H1 (cell line): ENCODE results near the gene ZGLP1.

Experiments
- CTCF ChIP-seq, 3 experiments: IDR thresholded peaks; 1 replicate in 2 of 3; 2 replicates in 1 of 3; pipeline versions ENCODE4 v1.5.1 to v1.6.1; 2011; ENCODE audit warnings: low read length in 3 of 3, mild to moderate bottlenecking in 3 of 3, inconsistent platforms in 2 of 3, low read depth in 1 of 3, moderate library complexity in 1 of 3; ENCODE audit not compliant: insufficient read depth in 1 of 3; ENCODE audit errors: control extremely low read depth in 1 of 3
- EGR1 ChIP-seq: IDR thresholded peaks from 2 replicates; pipeline ENCODE4 v1.6.1; 2011; ENCODE audit warnings: low read depth, low read length, borderline replicate concordance
- EZH2 ChIP-seq: fragments of 200-600 bp; sonication (generic); IDR thresholded peaks from 2 replicates; pipeline ENCODE4 v1.7.1; 2012; ENCODE audit warnings: low read depth, mild to moderate bottlenecking, moderate library complexity, low read length, inconsistent platforms; ENCODE audit not compliant: severe bottlenecking
- HDAC2 ChIP-seq, 2 experiments: fragments of 300-600 bp in 1 of 2; sonication (generic) in 1 of 2; IDR thresholded peaks; 2 replicates each; pipeline ENCODE4 v1.6.1; 2011 to 2012; ENCODE audit warnings: low read depth in 2 of 2, low read length in 2 of 2, mild to moderate bottlenecking in 2 of 2, moderate library complexity in 2 of 2, borderline replicate concordance in 1 of 2, inconsistent platforms in 1 of 2
- POLR2A ChIP-seq, 2 experiments: IDR thresholded peaks; 1 replicate in 1 of 2; 2 replicates in 1 of 2; pipeline ENCODE4 v1.6.1; 2011; ENCODE audit warnings: low read depth in 2 of 2, low read length in 2 of 2, mild to moderate bottlenecking in 2 of 2; ENCODE audit errors: control extremely low read depth in 1 of 2
- USF2 ChIP-seq: IDR thresholded peaks from 2 replicates; pipeline ENCODE4 v1.6.1; 2011; ENCODE audit warnings: low read length, improper control_type of control experiment

- no peak for TF ChIP-seq POLR2A (IDR thresholded peaks at IDR 0.05; ENCODE audit: control extremely low read depth in 1 of 2, low read depth in 2 of 2, low read length in 2 of 2)
- TF ChIP-seq HDAC2 (IDR thresholded peaks at IDR 0.05; ENCODE audit: borderline replicate concordance in 1 of 2, low read depth in 2 of 2, low read length in 2 of 2), result no peak
- no peak for TF ChIP-seq EZH2
- no peak; the same call in 1 of the 2 replicates for TF ChIP-seq USF2
- no peak for TF ChIP-seq EGR1
- TF ChIP-seq CTCF (IDR thresholded peaks at IDR 0.05; ENCODE audit: control extremely low read depth in 1 of 3, insufficient read depth in 1 of 3, low read depth in 1 of 3, low read length in 3 of 3), result no peak
Observed at GRCh38 chr19:10288662-10289166, 20.9 kb downstream of the ZGLP1 start.
